Stimulated activated CD4-positive, alpha-beta T cell treated with anti-CD3 and anti-CD28 coated beads, Interleukin-15, amount 100 ng/mL, for 48 hours (primary cell): ENCODE measurements around the gene GRHPR.
"Not testable (repeated sequence)": the region's sequence is repeated elsewhere in the genome, so short reads cannot be mapped to it uniquely, and the experiment has no call there.

ENCODE experiments used
- DNase-seq, 2 donors: peaks; one replicate each; pipeline ENCODE4 v3.0.0-alpha.2; 2020; ENCODE audit warnings: low read depth in 2 of 2

Gene GRHPR

GRCh38 chr9:37447111-37447510, 24.6 kb downstream of the GRHPR start:
- DNase-seq = no peak

- DNase-seq = no peak
Observed at GRCh38 chr9:37449862-37450632, 27.6 kb downstream of the GRHPR start.

- no peak for DNase-seq
Observed at GRCh38 chr9:37451628-37452027, 29.1 kb downstream of the GRHPR start.

GRCh38 chr9:37452611-37453010, 30.1 kb downstream of the GRHPR start:
- DNase-seq = no peak

- DNase-seq = no peak
Observed at GRCh38 chr9:37453827-37454226, 31.3 kb downstream of the GRHPR start.

- no peak for DNase-seq
Observed at GRCh38 chr9:37454238-37454637, 31.7 kb downstream of the GRHPR start.

- no peak for DNase-seq
Observed at GRCh38 chr9:37455884-37456647, 33.6 kb downstream of the GRHPR start.

GRCh38 chr9:37456817-37457216, 34.3 kb downstream of the GRHPR start:
- DNase-seq = no peak

GRCh38 chr9:37464006-37464405, 41.5 kb downstream of the GRHPR start:
- DNase-seq = no peak

GRCh38 chr9:37464426-37465248, 42.1 kb downstream of the GRHPR start:
- DNase-seq = peak; percentile 50 to 55

GRCh38 chr9:37465249-37466036, 42.9 kb downstream of the GRHPR start, which contains the start of gene ZBTB5:
TSS of gene ZBTB5 (minus strand) at chr9:37465450. CDS start at chr9:37442551, 22,899 bp downstream.
- DNase-seq = peak; percentile 99

GRCh38 chr9:37466037-37466709, 43.7 kb downstream of the GRHPR start:
- DNase-seq = peak in 1 of 2 donors; percentile 12

- DNase-seq = not testable (repeated sequence)
Observed at GRCh38 chr9:37467530-37467929, 45.0 kb downstream of the GRHPR start.

GRCh38 chr9:37468620-37469019, 46.1 kb downstream of the GRHPR start:
- DNase-seq = no peak

GRCh38 chr9:37471942-37472684, 49.6 kb downstream of the GRHPR start:
- DNase-seq = no peak

- not testable (repeated sequence) for DNase-seq
Observed at GRCh38 chr9:37473982-37474381, 51.5 kb downstream of the GRHPR start.

GRCh38 chr9:37474438-37474837, 51.9 kb downstream of the GRHPR start:
- DNase-seq = no peak

GRCh38 chr9:37476930-37477329, 54.4 kb downstream of the GRHPR start:
- DNase-seq = no peak

- not testable (repeated sequence) for DNase-seq
Observed at GRCh38 chr9:37477443-37477842, 54.9 kb downstream of the GRHPR start.
